ENCODE data around the gene CNTNAP3B. TPM values are rescaled to one million over a fixed set of nuclear protein-coding genes. Genes with fewer than 3 reads are reported as not detected.
"Not testable (repeated sequence)": the region's sequence is repeated elsewhere in the genome, so short reads cannot be mapped to it uniquely, and the experiment has no call there.

Gene CNTNAP3B
- total and polyA plus RNA-seq, 10 of the 15 experiments (the other 5 are each of a cell fraction or from before 2014, with no cell fraction given): 0.03 to 0.21 (median 0.03) TPM; not detected in 7

DNA sequence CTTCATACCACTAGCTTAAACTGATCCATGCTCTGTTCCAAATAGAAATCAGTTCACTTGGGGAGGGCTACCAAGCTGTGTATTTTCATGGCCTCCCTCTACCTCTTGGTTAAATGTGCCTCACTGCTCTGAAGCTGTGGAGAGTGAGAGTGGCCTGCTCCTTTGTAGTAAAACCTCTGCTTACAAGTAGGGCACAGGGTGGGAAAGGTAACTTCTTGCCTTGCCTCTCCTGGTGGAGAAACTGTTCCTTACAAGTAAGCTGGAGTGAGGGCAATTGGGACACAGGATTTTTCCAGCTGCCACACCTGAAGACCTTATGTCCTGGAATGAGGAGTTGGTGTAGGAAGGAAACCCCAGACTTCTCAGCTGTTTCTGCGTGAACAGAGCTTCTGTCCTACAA lies 211.9 kb downstream of the CNTNAP3B start:
- SMC1A ChIA-PET (ENCODE audit: uncharacterized antibody, unreplicated experiment); in situ Hi-C loops (cut with MboI); H3K27me3 ChIP-seq (replicated peaks in 1 of 2; ENCODE audit: control insufficient read depth in 2 of 2, insufficient read depth in 2 of 2, low read length in 1 of 2); H3K4me2 ChIP-seq (ENCODE audit: control insufficient read depth, insufficient read depth); RAD21 ChIA-PET (ENCODE audit: unreplicated experiment); H3K27ac ChIP-seq (ENCODE audit: control insufficient read depth, insufficient read depth); H3K4me3 ChIP-seq; CTCF ChIA-PET; DNase-seq (ENCODE audit: low read depth, low spot score); H3K9ac ChIP-seq (ENCODE audit: control insufficient read depth, insufficient read depth, low read length); H3K79me2 ChIP-seq (ENCODE audit: control insufficient read depth, insufficient read depth, low read length); FAIRE-seq; H3K36me3 ChIP-seq (ENCODE audit: control insufficient read depth in 2 of 2, insufficient read depth in 2 of 2, low read length in 1 of 2); intact Hi-C loops (cut with micrococcal nuclease; ENCODE audit: unreplicated experiment); H4K20me1 ChIP-seq (ENCODE audit: control insufficient read depth, insufficient read depth); H3K9me3 ChIP-seq (replicated peaks; ENCODE audit: control insufficient read depth, insufficient read depth, low read length); H3K4me1 ChIP-seq (ENCODE audit: control insufficient read depth, insufficient read depth, low read length); POLR2A ChIA-PET; BruUV-seq (replicated peaks); H2AFZ ChIP-seq (ENCODE audit: control insufficient read depth, low read depth, low read length); ATAC-seq: not testable (repeated sequence)
- 13% methylated on average over 1 of the region's 1 CpG for WGBS (ENCODE audit: insufficient coverage, insufficient replicate concordance, low lambda C conversion rate, missing lambda C conversion rate)

- H3K27me3 ChIP-seq (replicated peaks in 1 of 2; ENCODE audit: control insufficient read depth in 2 of 2, insufficient read depth in 2 of 2, low read length in 1 of 2); BruUV-seq (replicated peaks); SMC1A ChIA-PET (ENCODE audit: uncharacterized antibody, unreplicated experiment); H4K20me1 ChIP-seq (ENCODE audit: control insufficient read depth, insufficient read depth); H3K4me2 ChIP-seq (ENCODE audit: control insufficient read depth, insufficient read depth); H3K27ac ChIP-seq (ENCODE audit: control insufficient read depth, insufficient read depth); H3K4me3 ChIP-seq; H3K79me2 ChIP-seq (ENCODE audit: control insufficient read depth, insufficient read depth, low read length); DNase-seq (ENCODE audit: low read depth, low spot score); FAIRE-seq; ATAC-seq; intact Hi-C loops (cut with micrococcal nuclease; ENCODE audit: unreplicated experiment); H2AFZ ChIP-seq (ENCODE audit: control insufficient read depth, low read depth, low read length); H3K9me3 ChIP-seq (replicated peaks; ENCODE audit: control insufficient read depth, insufficient read depth, low read length); H3K4me1 ChIP-seq (ENCODE audit: control insufficient read depth, insufficient read depth, low read length); H3K36me3 ChIP-seq (ENCODE audit: control insufficient read depth in 2 of 2, insufficient read depth in 2 of 2, low read length in 1 of 2); RAD21 ChIA-PET (ENCODE audit: unreplicated experiment); H3K9ac ChIP-seq (ENCODE audit: control insufficient read depth, insufficient read depth, low read length); CTCF ChIA-PET; in situ Hi-C loops (cut with MboI); POLR2A ChIA-PET: not testable (repeated sequence)
- WGBS (ENCODE audit: insufficient coverage, insufficient replicate concordance, low lambda C conversion rate, missing lambda C conversion rate): no CpG with 5 or more reads among the region's 4 CpGs
These were observed 223.7 kb downstream of the CNTNAP3B start for GRCh38 chr9:41905488-41905887.

- H3K4me2 ChIP-seq (ENCODE audit: control insufficient read depth, insufficient read depth); RAD21 ChIA-PET (ENCODE audit: unreplicated experiment); H3K36me3 ChIP-seq (ENCODE audit: control insufficient read depth in 2 of 2, insufficient read depth in 2 of 2, low read length in 1 of 2); H2AFZ ChIP-seq (ENCODE audit: control insufficient read depth, low read depth, low read length); H3K9me3 ChIP-seq (replicated peaks; ENCODE audit: control insufficient read depth, insufficient read depth, low read length); H3K4me3 ChIP-seq; CTCF ChIA-PET; H3K9ac ChIP-seq (ENCODE audit: control insufficient read depth, insufficient read depth, low read length); H3K4me1 ChIP-seq (ENCODE audit: control insufficient read depth, insufficient read depth, low read length); DNase-seq (ENCODE audit: low read depth, low spot score); intact Hi-C loops (cut with micrococcal nuclease; ENCODE audit: unreplicated experiment); POLR2A ChIA-PET; H3K27me3 ChIP-seq (replicated peaks in 1 of 2; ENCODE audit: control insufficient read depth in 2 of 2, insufficient read depth in 2 of 2, low read length in 1 of 2); H3K79me2 ChIP-seq (ENCODE audit: control insufficient read depth, insufficient read depth, low read length); ATAC-seq; SMC1A ChIA-PET (ENCODE audit: uncharacterized antibody, unreplicated experiment); FAIRE-seq; H4K20me1 ChIP-seq (ENCODE audit: control insufficient read depth, insufficient read depth); in situ Hi-C loops (cut with MboI); BruUV-seq (replicated peaks); H3K27ac ChIP-seq (ENCODE audit: control insufficient read depth, insufficient read depth): not testable (repeated sequence)
- WGBS (ENCODE audit: insufficient coverage, insufficient replicate concordance, low lambda C conversion rate, missing lambda C conversion rate): no CpG with 5 or more reads among the region's 6 CpGs
These were observed 226.5 kb downstream of the CNTNAP3B start for GRCh38 chr9:41902762-41903161.

DNA sequence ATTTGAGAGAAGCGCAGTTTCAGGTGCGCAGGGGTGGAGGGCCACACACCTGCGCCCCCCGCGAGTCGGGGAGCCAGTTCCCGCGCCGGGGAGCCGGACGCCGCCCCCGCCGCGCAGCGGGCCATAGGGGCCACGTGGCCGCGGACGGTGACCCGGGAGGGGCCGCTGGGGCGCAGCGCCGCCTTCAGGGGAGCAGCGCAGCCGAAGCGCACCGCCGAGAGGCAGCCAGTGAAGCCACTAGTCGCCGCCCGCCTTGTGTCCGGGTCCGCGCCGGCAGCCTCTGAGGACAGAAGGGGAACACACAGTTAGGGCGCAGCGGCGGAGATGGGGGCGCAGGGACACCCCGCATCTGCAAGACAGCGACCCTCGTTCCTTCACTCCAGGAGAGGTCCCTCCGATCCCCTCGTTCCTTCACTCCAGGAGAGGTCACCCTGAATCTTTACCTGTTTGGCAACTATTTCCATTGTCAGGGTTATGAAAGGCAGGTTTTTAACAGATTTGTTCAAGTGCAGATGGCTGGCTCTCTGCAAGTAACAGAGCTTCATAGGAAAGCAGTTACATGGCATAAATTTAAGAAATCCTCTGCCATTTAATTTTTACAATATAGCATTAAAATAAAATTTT lies 230.4 kb downstream of the CNTNAP3B start:
- H3K27ac ChIP-seq (ENCODE audit: control insufficient read depth, insufficient read depth); H3K79me2 ChIP-seq (ENCODE audit: control insufficient read depth, insufficient read depth, low read length); H3K4me1 ChIP-seq (ENCODE audit: control insufficient read depth, insufficient read depth, low read length); BruUV-seq (replicated peaks); ATAC-seq; H3K9me3 ChIP-seq (replicated peaks; ENCODE audit: control insufficient read depth, insufficient read depth, low read length); POLR2A ChIA-PET; FAIRE-seq; RAD21 ChIA-PET (ENCODE audit: unreplicated experiment); H3K9ac ChIP-seq (ENCODE audit: control insufficient read depth, insufficient read depth, low read length); H2AFZ ChIP-seq (ENCODE audit: control insufficient read depth, low read depth, low read length); H3K27me3 ChIP-seq (replicated peaks in 1 of 2; ENCODE audit: control insufficient read depth in 2 of 2, insufficient read depth in 2 of 2, low read length in 1 of 2); H4K20me1 ChIP-seq (ENCODE audit: control insufficient read depth, insufficient read depth); DNase-seq (ENCODE audit: low read depth, low spot score); H3K4me2 ChIP-seq (ENCODE audit: control insufficient read depth, insufficient read depth); in situ Hi-C loops (cut with MboI); SMC1A ChIA-PET (ENCODE audit: uncharacterized antibody, unreplicated experiment); H3K4me3 ChIP-seq; H3K36me3 ChIP-seq (ENCODE audit: control insufficient read depth in 2 of 2, insufficient read depth in 2 of 2, low read length in 1 of 2); intact Hi-C loops (cut with micrococcal nuclease; ENCODE audit: unreplicated experiment); CTCF ChIA-PET: not testable (repeated sequence)
- no CpG with 5 or more reads among the region's 46 CpGs for WGBS (ENCODE audit: insufficient coverage, insufficient replicate concordance, low lambda C conversion rate, missing lambda C conversion rate)
